Activated T-cell treated with anti-CD3 and anti-CD28 coated beads, Interleukin-2, amount 50 U/mL, for 4 hours (primary cell): Measurements from ENCODE around the gene DMD. TPM values are rescaled to one million over a fixed set of nuclear protein-coding genes. Genes with fewer than 3 reads are reported as not detected.

Experiments
- ATAC-seq, 2 donors: fragments of 200-7000 bp; cut with Tn5 transposase; one replicate each; pipeline ENCODE4 v1.10.0; 2021
- DNase-seq: peaks from one replicate; pipeline ENCODE4 v3.0.0-alpha.2; 2020
- H3K27me3 Mint-ChIP-seq: one replicate; pipeline ENCODE4 v1.8.0; 2021; ENCODE audit warnings: low read depth, mixed read lengths
- H3K36me3 Mint-ChIP-seq: one replicate; pipeline ENCODE4 v1.8.0; 2022; ENCODE audit warnings: mixed read lengths; ENCODE audit not compliant: insufficient read depth
- H3K4me1 Mint-ChIP-seq: one replicate; pipeline ENCODE4 v1.8.0; 2021; ENCODE audit warnings: low read depth, mixed read lengths
- H3K4me3 Mint-ChIP-seq: one replicate; pipeline ENCODE4 v1.8.0; 2021; ENCODE audit warnings: mild to moderate bottlenecking, moderate library complexity, mixed read lengths
- H3K9me3 Mint-ChIP-seq: one replicate; pipeline ENCODE4 v1.8.0; 2021; ENCODE audit warnings: mixed read lengths
- total RNA-seq, 3 donors: library from RNA; stranded (reverse); gene quantifications; one replicate each; pipeline ENCODE4 v1.2.1, GENCODE V29; 2021

DMD gene
- total RNA-seq, 3 donors from 2014 or later, result 0.29 to 1.4 (median 0.40) TPM

DNA sequence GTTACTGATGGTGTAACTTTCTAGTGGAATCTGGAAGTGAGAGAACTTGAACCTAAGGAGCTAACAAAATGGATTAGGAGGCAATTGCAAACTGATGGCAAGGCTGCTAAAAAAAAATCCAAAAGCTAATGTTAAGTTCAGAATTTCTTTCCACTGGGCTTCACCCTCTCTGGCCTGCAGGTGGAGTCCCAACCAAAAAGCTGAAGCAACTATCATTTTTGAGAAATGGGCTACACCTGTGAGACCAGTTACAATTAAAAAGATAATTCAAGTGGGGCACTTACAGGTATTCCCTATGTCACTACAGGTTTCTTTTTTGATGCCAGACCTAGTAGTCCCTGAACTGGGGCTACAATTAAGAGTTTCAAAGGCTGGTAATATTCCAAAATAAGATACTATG, 1997.4 kb downstream of the DMD start:
- ATAC-seq (no peak), DNase-seq (no peak)
- Mint-ChIP-seq H3K36me3 (no peaks in the 10 kb centered on the region), H3K9me3 (no peaks in the 10 kb centered on the region), H3K27me3 (no peaks in the 10 kb centered on the region), H3K4me1 (no peaks in the 10 kb centered on the region), H3K4me3 (no peak overlapping the region)

- ATAC-seq, result no peak
- no peaks in the 10 kb centered on the region for H3K36me3 Mint-ChIP-seq
- no peaks in the 10 kb centered on the region for H3K9me3 Mint-ChIP-seq
- no peaks in the 10 kb centered on the region for H3K27me3 Mint-ChIP-seq
- H3K4me1 Mint-ChIP-seq, result no peaks in the 10 kb centered on the region
- no peak overlapping the region for H3K4me3 Mint-ChIP-seq
- DNase-seq, result no peak
These were observed 1998.2 kb downstream of the DMD start for GRCh38 chrX:31212856-31213748.

- no peaks in the 10 kb centered on the region for H3K4me1 Mint-ChIP-seq
- H3K27me3 Mint-ChIP-seq, result no peaks in the 10 kb centered on the region
- DNase-seq, result no peak
- H3K4me3 Mint-ChIP-seq, result no peak overlapping the region
- no peaks in the 10 kb centered on the region for H3K9me3 Mint-ChIP-seq
- no peaks in the 10 kb centered on the region for H3K36me3 Mint-ChIP-seq
- ATAC-seq, result no peak
These were observed 2002.2 kb downstream of the DMD start for GRCh38 chrX:31209005-31209628.

GRCh38 chrX:31201503-31201902, 2009.8 kb downstream of the DMD start:
- no peaks in the 10 kb centered on the region for H3K9me3 Mint-ChIP-seq
- H3K36me3 Mint-ChIP-seq, result no peaks in the 10 kb centered on the region
- no peaks in the 10 kb centered on the region for H3K27me3 Mint-ChIP-seq
- ATAC-seq (no peak), DNase-seq (no peak)
- H3K4me1 Mint-ChIP-seq, result no peaks in the 10 kb centered on the region
- H3K4me3 Mint-ChIP-seq, result no peak overlapping the region

DNA sequence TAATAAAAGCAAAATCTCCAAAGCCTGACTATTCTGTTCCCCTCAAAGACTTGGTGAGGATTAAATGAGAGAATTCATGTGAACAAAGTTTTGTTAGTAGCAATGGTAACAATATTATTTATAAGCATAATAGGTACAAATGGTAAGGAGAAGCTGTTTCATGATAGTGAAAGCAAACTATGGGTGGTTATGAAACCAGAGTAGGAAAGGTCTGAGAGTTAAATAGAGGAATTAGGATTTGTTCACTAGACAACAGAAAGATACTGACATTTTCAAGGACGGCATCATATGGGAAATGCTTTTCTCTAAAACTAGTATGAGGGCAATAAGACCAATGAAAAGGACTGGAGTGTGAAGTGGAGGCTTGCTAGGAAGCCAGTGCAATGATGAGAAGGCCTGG, 2010.9 kb downstream of the DMD start:
- ATAC-seq (no peak), DNase-seq (no peak)
- no peaks in the 10 kb centered on the region for H3K36me3 Mint-ChIP-seq
- no peak overlapping the region for H3K4me3 Mint-ChIP-seq
- H3K9me3 Mint-ChIP-seq, result no peaks in the 10 kb centered on the region
- no peaks in the 10 kb centered on the region for H3K27me3 Mint-ChIP-seq
- H3K4me1 Mint-ChIP-seq, result no peaks in the 10 kb centered on the region

- DNase-seq, result no peak
- Mint-ChIP-seq H3K4me1 (no peaks in the 10 kb centered on the region), H3K36me3 (no peaks in the 10 kb centered on the region), H3K9me3 (no peaks in the 10 kb centered on the region), H3K27me3 (no peaks in the 10 kb centered on the region), H3K4me3 (no peak overlapping the region)
- ATAC-seq, result no peak
These were observed 2011.6 kb downstream of the DMD start for GRCh38 chrX:31199840-31200114.

- ATAC-seq (no peak), DNase-seq (no peak)
- Mint-ChIP-seq H3K4me1 (no peaks in the 10 kb centered on the region), H3K36me3 (no peaks in the 10 kb centered on the region), H3K27me3 (no peaks in the 10 kb centered on the region), H3K9me3 (no peaks in the 10 kb centered on the region), H3K4me3 (no peak overlapping the region)
These were observed 2012.1 kb downstream of the DMD start for GRCh38 chrX:31199056-31199839.

- Mint-ChIP-seq H3K36me3 (no peaks in the 10 kb centered on the region), H3K4me1 (no peaks in the 10 kb centered on the region), H3K9me3 (no peaks in the 10 kb centered on the region), H3K27me3 (no peaks in the 10 kb centered on the region), H3K4me3 (no peak overlapping the region)
- no peak for DNase-seq
- ATAC-seq, result no peak
These were observed 2021.0 kb downstream of the DMD start for GRCh38 chrX:31190221-31190975.

DNA sequence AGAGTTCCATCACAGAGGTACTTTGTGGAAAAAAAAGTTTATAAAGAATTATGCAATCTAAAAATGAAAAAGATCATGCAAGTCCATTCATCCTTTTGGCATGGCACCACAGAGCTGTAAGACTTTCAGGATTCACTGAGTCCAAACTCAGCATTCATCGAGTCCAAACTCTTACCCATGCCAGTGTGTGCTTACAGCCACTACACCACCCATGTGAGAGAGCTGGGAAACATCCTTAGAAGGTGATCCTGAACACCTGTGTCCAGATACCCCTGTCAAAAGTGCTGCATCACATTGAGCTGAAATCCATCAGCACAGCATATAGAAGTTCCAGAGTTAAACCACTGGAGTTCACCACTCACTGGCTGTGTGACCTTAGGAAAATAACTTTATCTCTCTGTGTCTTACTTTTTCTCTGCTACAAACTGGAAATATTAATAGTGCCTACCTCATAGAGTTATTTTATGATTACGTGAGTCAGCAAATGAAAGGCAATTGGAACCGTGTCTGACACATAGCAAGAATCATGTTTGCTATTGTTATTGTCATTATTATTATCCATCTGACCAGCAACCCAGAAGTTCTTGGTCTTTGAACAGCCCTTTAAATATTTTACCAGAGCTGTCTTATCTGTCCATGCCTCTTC, 2024.5 kb downstream of the DMD start:
- Mint-ChIP-seq H3K9me3 (no peaks in the 10 kb centered on the region), H3K4me1 (no peaks in the 10 kb centered on the region), H3K36me3 (no peaks in the 10 kb centered on the region), H3K27me3 (no peaks in the 10 kb centered on the region), H3K4me3 (no peak overlapping the region)
- DNase-seq (no peak), ATAC-seq (no peak)

DNA sequence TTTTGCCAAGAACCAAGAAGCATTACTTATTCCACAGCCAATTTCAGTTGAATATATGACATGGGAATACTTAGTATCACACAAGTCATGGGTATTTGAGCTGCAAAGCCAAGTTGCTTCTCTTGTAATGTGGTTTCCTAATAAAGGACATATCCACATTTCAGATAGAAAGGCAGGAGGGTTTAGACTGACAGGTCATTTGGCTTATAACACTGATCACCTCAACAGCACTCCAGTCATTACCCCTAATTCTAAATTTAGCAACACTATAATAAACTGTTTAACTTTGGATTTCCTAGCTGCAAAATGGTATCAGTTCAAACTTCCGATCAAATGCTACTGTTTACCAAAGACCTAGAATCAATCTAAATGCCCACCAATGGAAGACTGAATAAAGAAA, 2025.5 kb downstream of the DMD start:
- H3K4me1 Mint-ChIP-seq, result no peaks in the 10 kb centered on the region
- H3K36me3 Mint-ChIP-seq, result no peaks in the 10 kb centered on the region
- DNase-seq, result no peak
- no peaks in the 10 kb centered on the region for H3K9me3 Mint-ChIP-seq
- no peaks in the 10 kb centered on the region for H3K27me3 Mint-ChIP-seq
- no peak for ATAC-seq
- H3K4me3 Mint-ChIP-seq, result no peak overlapping the region

- Mint-ChIP-seq H3K4me1 (no peaks in the 10 kb centered on the region), H3K4me3 (no peak overlapping the region), H3K27me3 (no peaks in the 10 kb centered on the region), H3K36me3 (no peaks in the 10 kb centered on the region), H3K9me3 (no peaks in the 10 kb centered on the region)
- no peak for DNase-seq
- no peak for ATAC-seq
These were observed 2029.9 kb downstream of the DMD start for GRCh38 chrX:31181377-31182000.

DNA sequence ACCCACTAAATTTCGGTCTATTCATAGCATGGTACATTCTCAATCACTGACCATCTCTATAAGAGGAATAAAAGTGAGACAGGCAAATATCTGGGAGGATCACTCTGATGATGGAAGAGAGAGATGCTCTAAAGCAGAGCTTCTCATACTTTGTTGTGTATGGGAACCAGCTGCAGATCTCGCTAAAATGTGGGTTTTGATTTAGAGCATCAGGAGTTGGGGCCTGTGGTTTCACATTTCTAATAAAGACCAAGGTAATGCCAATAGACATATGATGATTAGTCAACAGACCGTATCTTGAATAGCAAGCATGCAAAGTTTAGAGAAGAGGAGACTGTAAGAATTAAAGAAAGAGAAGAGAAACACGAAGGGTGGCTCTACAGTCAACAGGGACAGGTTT, 2032.1 kb downstream of the DMD start:
- Mint-ChIP-seq H3K36me3 (no peaks in the 10 kb centered on the region), H3K4me1 (no peaks in the 10 kb centered on the region), H3K9me3 (no peaks in the 10 kb centered on the region), H3K27me3 (no peaks in the 10 kb centered on the region), H3K4me3 (no peak overlapping the region)
- no peak for DNase-seq
- no peak for ATAC-seq

DNA sequence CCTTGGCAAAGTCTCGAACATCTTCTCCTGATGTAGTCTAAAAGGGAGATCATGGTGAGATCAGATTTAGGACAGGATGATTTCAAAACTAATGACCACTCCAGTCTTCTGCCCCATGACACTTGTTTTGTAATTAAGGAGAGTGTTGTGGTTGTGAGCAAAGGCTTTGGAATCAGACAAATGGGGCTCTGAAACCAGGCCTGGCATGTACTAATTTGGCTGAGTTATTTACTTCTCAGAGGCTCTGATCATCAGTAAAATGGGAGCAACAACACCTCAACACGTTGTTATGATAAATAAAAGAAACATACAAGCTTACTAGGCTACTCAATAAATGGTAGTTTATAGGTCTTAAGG, 2032.6 kb downstream of the DMD start:
- no peaks in the 10 kb centered on the region for H3K9me3 Mint-ChIP-seq
- no peak overlapping the region for H3K4me3 Mint-ChIP-seq
- no peak for DNase-seq
- no peaks in the 10 kb centered on the region for H3K4me1 Mint-ChIP-seq
- H3K27me3 Mint-ChIP-seq, result no peaks in the 10 kb centered on the region
- no peaks in the 10 kb centered on the region for H3K36me3 Mint-ChIP-seq
- no peak for ATAC-seq
